PC-3 (cell line): ENCODE measurements around the gene AUP1. TPM values are rescaled to one million over a fixed set of nuclear protein-coding genes. Genes with fewer than 3 reads are reported as not detected.

Source experiments
- ATAC-seq: fragments of 200-7000 bp; cut with Tn5 transposase; 2 replicates; pipeline ENCODE4 v1.9.1; 2020; ENCODE audit warnings: mild to moderate bottlenecking, moderate library complexity
- BruUV-seq: library from RNA; stranded (reverse); fragments of 400-500 nt; replicated peaks from 2 replicates; lab custom pipeline; 2021; lab: Mats Ljungman, UMichigan
- CTCF ChIA-PET: fragments of 300-600 bp; sonication (Branson Sonifier 250); formaldehyde crosslinking; loops from one replicate; lab custom pipeline; 2022; ENCODE audit warnings: antibody characterized with exemption; lab: Charles Lee
- POLR2A ChIA-PET: fragments of 300-600 bp; sonication (Branson Sonifier 250); formaldehyde crosslinking; loops from one replicate; lab custom pipeline; 2022; ENCODE audit warnings: antibody characterized with exemption; ENCODE audit not compliant: unreplicated experiment; lab: Charles Lee
- DNase-seq: peaks from one replicate; pipeline ENCODE4 v3.0.0-alpha.2; 2015
- H2AFZ ChIP-seq: fragments of 300-600 bp; sonication (generic); 2 replicates; pipeline ENCODE4 v1.6.0; 2016; ENCODE audit warnings: antibody characterized with exemption, low read length
- H3F3A ChIP-seq: fragments of 300-600 bp; sonication (generic); one replicate; pipeline ENCODE4 v1.6.0; 2017; ENCODE audit warnings: antibody characterized with exemption, low read length, control low read depth, mild to moderate bottlenecking; ENCODE audit not compliant: unreplicated experiment
- H3K27ac ChIP-seq: fragments of 300-600 bp; sonication (generic); 2 replicates; pipeline ENCODE4 v1.5.1; 2016; ENCODE audit warnings: mild to moderate bottlenecking, low read length
- H3K27me3 ChIP-seq: fragments of 300-600 bp; sonication (generic); 2 replicates; pipeline ENCODE4 v1.6.1; 2016; ENCODE audit warnings: low read length, mixed read lengths
- H3K36me3 ChIP-seq: fragments of 300-600 bp; sonication (generic); 2 replicates; pipeline ENCODE4 v1.6.1; 2016; ENCODE audit warnings: low read depth, mixed run types, low read length, mixed read lengths
- H3K4me1 ChIP-seq: fragments of 300-600 bp; sonication (generic); 2 replicates; pipeline ENCODE4 v1.5.1; 2016; ENCODE audit warnings: low read length; ENCODE audit not compliant: insufficient read depth
- H3K4me2 ChIP-seq: fragments of 300-600 bp; sonication (generic); 2 replicates; pipeline ENCODE4 v1.6.0; 2016; ENCODE audit warnings: low read length
- H3K4me3 ChIP-seq: fragments of 300-600 bp; sonication (generic); 2 replicates; pipeline ENCODE4 v1.5.1; 2016; ENCODE audit warnings: mild to moderate bottlenecking, low read length, mixed read lengths
- H3K79me2 ChIP-seq: fragments of 300-600 bp; sonication (generic); 2 replicates; pipeline ENCODE4 v1.6.1; 2017; ENCODE audit warnings: low read length, mixed read lengths
- H3K9ac ChIP-seq: fragments of 300-600 bp; sonication (generic); 2 replicates; pipeline ENCODE4 v1.6.0; 2016; ENCODE audit warnings: mild to moderate bottlenecking, low read length
- H3K9me2 ChIP-seq: fragments of 300-600 bp; sonication (generic); replicated peaks from 2 replicates; pipeline ENCODE4 v1.6.1; 2016; ENCODE audit warnings: mixed run types, low read length, mixed read lengths
- H3K9me3 ChIP-seq: fragments of 300-600 bp; sonication (generic); 2 replicates; pipeline ENCODE4 v1.6.1; 2016; ENCODE audit warnings: low read length, mixed read lengths
- H4K20me1 ChIP-seq: fragments of 300-600 bp; sonication (generic); 2 replicates; pipeline ENCODE4 v1.6.1; 2016; ENCODE audit warnings: low read length, mixed read lengths
- CTCF ChIP-seq: fragments of 300-600 bp; sonication (generic); conservative IDR thresholded peaks from 2 replicates; pipeline ENCODE4 v1.5.1; 2017; ENCODE audit warnings: antibody characterized with exemption, low read depth, mild to moderate bottlenecking, low read length
- EZH2 ChIP-seq: fragments of 300-600 bp; sonication (generic); IDR thresholded peaks from one replicate; pipeline ENCODE4 v1.6.1; 2017; ENCODE audit warnings: antibody characterized with exemption, mild to moderate bottlenecking, low read length; ENCODE audit not compliant: unreplicated experiment
- EZH2phosphoT487 ChIP-seq: fragments of 300-600 bp; sonication (generic); IDR thresholded peaks from 2 replicates; pipeline ENCODE4 v1.6.1; 2018; ENCODE audit warnings: mild to moderate bottlenecking, antibody characterized with exemption, low read length, borderline replicate concordance
- intact Hi-C: fragments of 100-400 bp; cut with micrococcal nuclease; formaldehyde crosslinking; loops from 2 replicates; pipeline ENCODE4 v1.9.0; 2023
- total RNA-seq: library from RNA; depleted of rRNA; stranded (reverse); fragments of >200 nt; gene quantifications from 2 replicates; pipeline ENCODE4 v1.2.3, GENCODE V29; 2014

Gene AUP1
- total RNA-seq, 1 experiment from 2014 or later: 233 TPM

- peak overlapping the region; percentile 83 for H3K4me3 ChIP-seq
- ATAC-seq (peak; percentile 85), DNase-seq (peak; percentile 76)
- TSS peak; percentile 69 for BruUV-seq
- POLR2A ChIA-PET: no interaction called here
- no peaks in the 10 kb centered on the region for H3K36me3 ChIP-seq
- H3K4me2 ChIP-seq: peak overlapping the region; percentile 100
- no peaks in the 10 kb centered on the region for H4K20me1 ChIP-seq
- H3F3A ChIP-seq: no peaks in the 10 kb centered on the region
- intact Hi-C loops: no loop called here
- no peaks in the 10 kb centered on the region for H3K9me3 ChIP-seq
- peak overlapping the region; percentile 97 for H2AFZ ChIP-seq
- CTCF ChIA-PET: no interaction called here
- peaks cover 12% of the 10 kb centered on the region; the same call in 1 of the 2 replicates for H3K4me1 ChIP-seq
- H3K9me2 ChIP-seq: no peaks in the 10 kb centered on the region
- H3K79me2 ChIP-seq: peaks cover 10% of the 10 kb centered on the region
- H3K27ac ChIP-seq: peak overlapping the region; percentile 48
- H3K27me3 ChIP-seq: no peaks in the 10 kb centered on the region
- peak overlapping the region; percentile 80 for H3K9ac ChIP-seq
- TF ChIP-seq CTCF (no peak), EZH2 (no peak), EZH2phosphoT487 (no peak)
Observed at GRCh38 chr2:74548900-74549826, 19.7 kb upstream of the AUP1 start.

GRCh38 chr2:74548285-74548899 lies 18.9 kb upstream of the AUP1 start:
- Histone ChIP-seq H3K4me3 (peak overlapping the region; percentile 83), H2AFZ (peak overlapping the region; percentile 97), H3F3A (no peaks in the 10 kb centered on the region), H3K27ac (no peak overlapping the region), H4K20me1 (no peaks in the 10 kb centered on the region), H3K79me2 (peaks cover 10% of the 10 kb centered on the region), H3K9me2 (no peaks in the 10 kb centered on the region), H3K27me3 (no peaks in the 10 kb centered on the region), H3K9ac (peak overlapping the region; percentile 80), H3K4me1 (peaks cover 12% of the 10 kb centered on the region; the same call in 1 of the 2 replicates), H3K36me3 (no peaks in the 10 kb centered on the region), H3K4me2 (peak overlapping the region; percentile 100), H3K9me3 (no peaks in the 10 kb centered on the region)
- ATAC-seq (no peak), DNase-seq (no peak)
- ChIA-PET CTCF (no interaction called here), POLR2A (no interaction called here)
- intact Hi-C loops: no loop called here
- no TSS peak for BruUV-seq
- TF ChIP-seq CTCF: no peak
- TF ChIP-seq EZH2phosphoT487: no peak

- intact Hi-C loops: no loop called here
- CTCF ChIA-PET: no interaction called here
- BruUV-seq: no TSS peak
Observed at GRCh38 chr2:74546004-74546403, 16.5 kb upstream of the AUP1 start.

More at GRCh38 chr2:74546004-74546403, 16.5 kb upstream of the AUP1 start:
- no peak overlapping the region for H3K27ac ChIP-seq
- H3K27me3 ChIP-seq: no peaks in the 10 kb centered on the region
- H3K4me1 ChIP-seq: peaks cover 12% of the 10 kb centered on the region; the same call in 1 of the 2 replicates
- DNase-seq: no peak
- no peak overlapping the region for H3K4me2 ChIP-seq
- no peaks in the 10 kb centered on the region for H3K9me3 ChIP-seq
- no peak for ATAC-seq
- no peak overlapping the region for H2AFZ ChIP-seq
- TF ChIP-seq CTCF: no peak
- TF ChIP-seq EZH2: no peak
- no peak for TF ChIP-seq EZH2phosphoT487
- H3K9ac ChIP-seq: no peak overlapping the region
- peaks cover 10% of the 10 kb centered on the region for H3K79me2 ChIP-seq
- H3K36me3 ChIP-seq: no peaks in the 10 kb centered on the region
- H3K9me2 ChIP-seq: no peaks in the 10 kb centered on the region
- POLR2A ChIA-PET: no interaction called here
- H3F3A ChIP-seq: no peaks in the 10 kb centered on the region
- no peak overlapping the region for H3K4me3 ChIP-seq
- H4K20me1 ChIP-seq: no peaks in the 10 kb centered on the region
